Activated CD8-positive, alpha-beta memory T cell treated with anti-CD3 and anti-CD28 coated beads, Interleukin-2, amount 50 U/mL, for 24 hours (primary cell): Measurements from ENCODE around the gene ADAMTSL5.
"Not testable (repeated sequence)": the region's sequence is repeated elsewhere in the genome, so short reads cannot be mapped to it uniquely, and the experiment has no call there.

Source experiments
- DNase-seq: peaks from one replicate; pipeline ENCODE4 v3.0.0-alpha.2; 2020; ENCODE audit errors: extremely low read depth

Gene ADAMTSL5

GRCh38 chr19:1512671-1513498, at the start of gene ADAMTSL5:
Gene ADAMTSL5 (minus strand): TSS chr19:1513019. CDS start chr19:1510943, 2,076 bp downstream.
- no peak for DNase-seq

- no peak for DNase-seq
These were observed 48.5 kb upstream of the ADAMTSL5 start for GRCh38 chr19:1561236-1561842.

GRCh38 chr19:1560286-1560882, 47.6 kb upstream of the ADAMTSL5 start:
- DNase-seq: no peak

- no peak for DNase-seq
These were observed 45.7 kb upstream of the ADAMTSL5 start for GRCh38 chr19:1558552-1558951.

- DNase-seq: no peak
These were observed 43.7 kb upstream of the ADAMTSL5 start for GRCh38 chr19:1556390-1557070.

GRCh38 chr19:1555487-1556389, 42.9 kb upstream of the ADAMTSL5 start:
- DNase-seq: no peak

GRCh38 chr19:1554968-1555367, 42.1 kb upstream of the ADAMTSL5 start:
- DNase-seq: no peak

- DNase-seq: no peak
These were observed 40.6 kb upstream of the ADAMTSL5 start for GRCh38 chr19:1553415-1553814.

GRCh38 chr19:1551068-1552040, 38.5 kb upstream of the ADAMTSL5 start:
- DNase-seq: no peak

GRCh38 chr19:1549332-1549945, 36.6 kb upstream of the ADAMTSL5 start:
- DNase-seq: no peak

- DNase-seq: no peak
These were observed 27.6 kb upstream of the ADAMTSL5 start for GRCh38 chr19:1540365-1540925.

- DNase-seq: not testable (repeated sequence)
These were observed 26.9 kb upstream of the ADAMTSL5 start for GRCh38 chr19:1539749-1540148.

- no peak for DNase-seq
These were observed 26.2 kb upstream of the ADAMTSL5 start for GRCh38 chr19:1538978-1539377.

- DNase-seq: not testable (repeated sequence)
These were observed 22.9 kb upstream of the ADAMTSL5 start for GRCh38 chr19:1535699-1536098.

- no peak for DNase-seq
These were observed 22.2 kb upstream of the ADAMTSL5 start for GRCh38 chr19:1534972-1535371.

GRCh38 chr19:1533510-1534150, 20.8 kb upstream of the ADAMTSL5 start:
- DNase-seq: no peak

- no peak for DNase-seq
These were observed 19.2 kb upstream of the ADAMTSL5 start for GRCh38 chr19:1532003-1532402.

GRCh38 chr19:1531587-1531986, 18.8 kb upstream of the ADAMTSL5 start:
- DNase-seq: no peak

- DNase-seq: not testable (repeated sequence)
These were observed 18.0 kb upstream of the ADAMTSL5 start for GRCh38 chr19:1530856-1531255.
